ENCODE measurements around the gene ARHGAP24.
"Not testable (repeated sequence)": the region's sequence is repeated elsewhere in the genome, so short reads cannot be mapped to it uniquely, and the experiment has no call there.

ARHGAP24 gene

DNA sequence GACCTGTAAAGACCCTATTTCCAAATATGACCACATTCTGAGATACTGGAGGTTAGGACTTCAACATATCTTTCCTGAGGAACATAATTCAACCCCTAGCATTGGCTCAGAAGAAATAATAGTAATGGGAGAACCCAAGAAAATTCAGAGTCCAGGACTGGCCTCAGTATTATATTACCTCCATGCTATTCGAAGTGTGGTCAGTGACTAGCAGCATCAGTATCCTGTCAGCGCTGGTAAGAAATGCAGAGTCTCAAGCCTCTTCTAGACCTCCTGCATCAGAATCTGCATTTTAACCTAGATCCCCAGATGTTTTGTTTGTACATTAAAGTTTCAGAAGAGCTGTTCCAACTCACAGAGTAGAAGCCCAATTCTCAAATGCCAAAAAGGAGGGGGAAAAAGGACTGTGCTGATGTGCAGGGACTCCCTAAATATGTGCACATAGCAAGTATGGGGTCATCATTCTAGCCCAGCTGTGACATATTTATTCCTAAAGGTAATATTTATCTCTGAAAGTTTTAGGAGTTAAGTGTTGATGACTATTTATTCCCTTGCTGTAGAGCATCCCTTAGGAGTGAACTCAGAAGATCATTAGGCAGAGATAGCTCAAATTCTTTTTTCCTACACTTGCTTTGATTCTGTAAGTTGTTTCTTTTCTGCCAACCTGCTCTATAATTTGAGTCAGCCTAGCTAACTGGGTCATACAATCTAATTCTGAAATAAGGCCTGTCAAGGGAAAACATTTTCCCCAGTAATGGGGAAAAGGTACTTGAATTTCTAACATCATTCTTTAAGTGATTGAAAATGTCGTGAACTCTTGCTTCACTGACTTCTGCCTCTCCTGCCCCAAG lies 361.9 kb downstream of the ARHGAP24 start:
- peaks cover 7% of the 10 kb centered on the region for H3K9me3 Mint-ChIP-seq

GRCh38 chr4:85837439-85837733 lies 362.4 kb downstream of the ARHGAP24 start:
- Mint-ChIP-seq H3K9me3 (peaks cover 3% of the 10 kb centered on the region), H3K36me3 (no peaks in the 10 kb centered on the region), H3K4me1 (no peaks in the 10 kb centered on the region), H3K4me3 (no peak overlapping the region), H3K27ac (no peak overlapping the region)
- no peak for ATAC-seq
- DNase-seq (ENCODE audit: low spot score in 2 of 2): no peak

More for the DNA sequence above, 361.9 kb downstream of the ARHGAP24 start:
- ATAC-seq (no peak), DNase-seq (ENCODE audit: low spot score in 2 of 2) (no peak)
- Mint-ChIP-seq H3K36me3 (no peaks in the 10 kb centered on the region), H3K27ac (no peak overlapping the region), H3K4me1 (no peaks in the 10 kb centered on the region), H3K4me3 (no peak overlapping the region)

DNA sequence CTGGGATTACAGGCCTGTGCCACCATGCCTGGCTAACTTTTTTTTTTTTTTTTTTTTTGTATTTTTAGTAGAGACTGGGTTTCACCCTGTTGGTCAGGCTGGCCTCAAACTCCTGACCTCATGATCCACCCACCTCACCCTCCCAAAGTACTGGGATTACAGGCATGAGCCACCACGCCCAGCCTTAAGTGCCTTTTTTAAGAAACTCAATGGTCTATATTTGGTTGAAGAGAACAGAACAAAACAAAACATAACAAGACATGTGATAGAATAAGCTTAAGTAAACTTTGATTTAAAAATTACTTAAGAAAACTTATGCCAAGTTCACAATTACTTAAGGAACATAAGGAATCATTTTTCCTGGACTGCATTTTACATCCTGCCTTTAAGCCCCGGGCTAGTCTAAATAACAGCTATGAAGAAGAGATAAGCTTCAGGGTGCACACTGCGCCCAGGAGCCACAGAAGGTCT lies 365.1 kb downstream of the ARHGAP24 start:
- H3K4me3 Mint-ChIP-seq; ATAC-seq; H3K27ac Mint-ChIP-seq; H3K4me1 Mint-ChIP-seq; H3K36me3 Mint-ChIP-seq; H3K9me3 Mint-ChIP-seq; DNase-seq (ENCODE audit: low spot score in 2 of 2): not testable (repeated sequence)

GRCh38 chr4:85842540-85842939 lies 367.6 kb downstream of the ARHGAP24 start:
- no peak overlapping the region for H3K4me3 Mint-ChIP-seq
- no peaks in the 10 kb centered on the region for H3K36me3 Mint-ChIP-seq
- DNase-seq (ENCODE audit: low spot score in 2 of 2): no peak
- peaks cover 7% of the 10 kb centered on the region for H3K9me3 Mint-ChIP-seq
- no peak for ATAC-seq
- H3K27ac Mint-ChIP-seq: no peak overlapping the region
- no peaks in the 10 kb centered on the region for H3K4me1 Mint-ChIP-seq

DNA sequence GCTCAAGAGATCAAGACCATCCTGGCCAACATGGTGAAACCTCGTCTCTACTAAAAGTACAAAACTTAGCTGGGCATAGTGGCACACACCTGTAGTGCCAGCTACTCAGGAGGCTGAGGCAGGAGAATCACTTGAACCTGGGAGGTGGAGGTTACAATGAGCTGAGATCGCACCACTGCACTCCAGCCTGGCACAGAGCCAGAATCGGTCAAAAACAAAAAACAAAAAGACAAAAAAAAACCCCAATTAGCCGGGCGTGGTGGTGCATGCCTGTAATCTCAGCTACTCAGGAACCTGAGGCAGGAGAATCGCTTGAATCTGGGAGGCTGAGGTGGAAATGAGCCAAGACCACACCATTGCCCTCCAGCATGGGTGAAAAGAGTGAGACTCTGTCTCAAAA lies 378.8 kb downstream of the ARHGAP24 start:
- H3K4me3 Mint-ChIP-seq; DNase-seq (ENCODE audit: low spot score in 2 of 2); H3K4me1 Mint-ChIP-seq; H3K36me3 Mint-ChIP-seq; H3K27ac Mint-ChIP-seq; ATAC-seq: not testable (repeated sequence)
- H3K9me3 Mint-ChIP-seq: peaks cover 13% of the 10 kb centered on the region

DNA sequence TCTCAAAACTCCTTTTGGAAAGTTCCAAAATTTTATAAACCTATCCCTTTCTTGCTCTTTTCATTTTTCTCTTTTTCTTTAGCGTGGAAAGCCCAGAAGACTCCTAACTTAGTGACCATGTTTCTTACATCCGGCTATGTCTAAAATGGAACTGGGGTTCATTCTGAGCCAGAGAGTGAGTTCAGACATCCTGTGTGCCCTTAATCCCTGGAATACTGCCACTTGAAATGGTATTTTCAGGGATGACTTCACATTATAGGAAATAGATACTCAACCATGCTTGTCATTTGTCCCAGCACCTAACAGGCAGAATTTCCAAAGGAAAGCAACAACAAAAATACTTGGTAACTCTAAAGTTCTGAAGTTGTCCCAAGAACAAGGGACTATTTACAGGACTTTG lies 379.6 kb downstream of the ARHGAP24 start:
- ATAC-seq (no peak), DNase-seq (ENCODE audit: low spot score in 2 of 2) (no peak)
- no peak overlapping the region for H3K4me3 Mint-ChIP-seq
- no peak overlapping the region for H3K27ac Mint-ChIP-seq
- H3K4me1 Mint-ChIP-seq: no peaks in the 10 kb centered on the region
- H3K36me3 Mint-ChIP-seq: no peaks in the 10 kb centered on the region
- peaks cover 13% of the 10 kb centered on the region for H3K9me3 Mint-ChIP-seq

DNA sequence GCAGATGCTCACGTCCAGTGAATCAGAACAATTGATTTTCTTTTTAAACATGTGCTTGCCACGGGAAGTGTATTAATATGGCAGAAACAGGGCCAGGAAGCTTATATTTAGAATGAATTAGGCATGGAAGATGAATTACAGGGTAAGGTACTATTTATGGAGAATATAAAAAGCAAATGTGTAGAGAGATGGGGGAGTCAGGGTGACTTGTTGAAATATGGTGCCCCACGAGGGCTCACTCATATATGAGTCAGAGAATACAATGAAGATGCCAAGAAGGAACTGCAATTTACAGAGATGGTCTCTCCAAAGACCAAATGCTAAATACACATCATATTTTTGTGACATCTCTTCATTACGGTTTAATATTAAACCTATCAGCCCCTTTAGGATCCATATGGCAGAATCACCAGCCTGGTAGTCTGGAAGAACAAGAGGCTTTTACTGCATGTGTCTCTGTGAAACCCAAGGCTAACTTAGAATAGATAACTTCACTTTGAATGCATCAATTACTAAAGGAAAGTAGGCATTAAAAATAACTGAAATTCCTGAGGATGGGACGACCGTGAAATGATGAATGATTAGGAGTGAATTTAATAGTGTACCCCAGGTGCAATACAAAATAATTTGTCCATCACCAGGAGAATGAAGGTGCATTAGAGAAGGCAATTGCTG lies 385.3 kb downstream of the ARHGAP24 start:
- no peak overlapping the region for H3K27ac Mint-ChIP-seq
- no peaks in the 10 kb centered on the region for H3K4me1 Mint-ChIP-seq
- H3K9me3 Mint-ChIP-seq: peaks cover 3% of the 10 kb centered on the region
- H3K36me3 Mint-ChIP-seq: no peaks in the 10 kb centered on the region
- H3K4me3 Mint-ChIP-seq: no peak overlapping the region
- ATAC-seq: no peak
- DNase-seq (ENCODE audit: low spot score in 2 of 2): no peak

GRCh38 chr4:85861064-85861765 lies 386.3 kb downstream of the ARHGAP24 start:
- Mint-ChIP-seq H3K4me3 (no peak overlapping the region), H3K36me3 (no peaks in the 10 kb centered on the region), H3K9me3 (peaks cover 3% of the 10 kb centered on the region), H3K4me1 (no peaks in the 10 kb centered on the region), H3K27ac (no peak overlapping the region)
- DNase-seq (ENCODE audit: low spot score in 2 of 2) (no peak), ATAC-seq (no peak)

DNA sequence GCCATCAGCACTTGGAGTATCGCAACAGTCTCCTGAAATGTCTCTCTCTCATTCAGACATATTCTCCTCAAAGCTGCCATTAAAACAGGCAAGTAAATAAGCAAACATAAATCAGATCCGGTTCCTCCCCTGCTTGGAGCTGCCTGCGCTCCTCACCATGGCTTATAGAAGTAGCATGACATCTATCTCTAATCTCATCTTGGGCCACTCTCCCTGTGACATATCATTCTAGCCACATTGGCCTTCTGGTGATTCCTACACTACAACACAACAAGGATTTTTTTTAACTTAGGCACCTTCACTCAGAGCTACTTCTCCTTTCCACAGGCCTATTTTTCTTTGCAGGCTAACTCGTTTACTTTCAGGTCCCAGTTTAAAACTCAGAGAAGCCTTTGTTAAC lies 387.9 kb downstream of the ARHGAP24 start:
- ATAC-seq (no peak), DNase-seq (ENCODE audit: low spot score in 2 of 2) (no peak)
- no peaks in the 10 kb centered on the region for H3K4me1 Mint-ChIP-seq
- no peaks in the 10 kb centered on the region for H3K36me3 Mint-ChIP-seq
- H3K9me3 Mint-ChIP-seq: peaks cover 3% of the 10 kb centered on the region
- H3K4me3 Mint-ChIP-seq: no peak overlapping the region
- no peak overlapping the region for H3K27ac Mint-ChIP-seq

DNA sequence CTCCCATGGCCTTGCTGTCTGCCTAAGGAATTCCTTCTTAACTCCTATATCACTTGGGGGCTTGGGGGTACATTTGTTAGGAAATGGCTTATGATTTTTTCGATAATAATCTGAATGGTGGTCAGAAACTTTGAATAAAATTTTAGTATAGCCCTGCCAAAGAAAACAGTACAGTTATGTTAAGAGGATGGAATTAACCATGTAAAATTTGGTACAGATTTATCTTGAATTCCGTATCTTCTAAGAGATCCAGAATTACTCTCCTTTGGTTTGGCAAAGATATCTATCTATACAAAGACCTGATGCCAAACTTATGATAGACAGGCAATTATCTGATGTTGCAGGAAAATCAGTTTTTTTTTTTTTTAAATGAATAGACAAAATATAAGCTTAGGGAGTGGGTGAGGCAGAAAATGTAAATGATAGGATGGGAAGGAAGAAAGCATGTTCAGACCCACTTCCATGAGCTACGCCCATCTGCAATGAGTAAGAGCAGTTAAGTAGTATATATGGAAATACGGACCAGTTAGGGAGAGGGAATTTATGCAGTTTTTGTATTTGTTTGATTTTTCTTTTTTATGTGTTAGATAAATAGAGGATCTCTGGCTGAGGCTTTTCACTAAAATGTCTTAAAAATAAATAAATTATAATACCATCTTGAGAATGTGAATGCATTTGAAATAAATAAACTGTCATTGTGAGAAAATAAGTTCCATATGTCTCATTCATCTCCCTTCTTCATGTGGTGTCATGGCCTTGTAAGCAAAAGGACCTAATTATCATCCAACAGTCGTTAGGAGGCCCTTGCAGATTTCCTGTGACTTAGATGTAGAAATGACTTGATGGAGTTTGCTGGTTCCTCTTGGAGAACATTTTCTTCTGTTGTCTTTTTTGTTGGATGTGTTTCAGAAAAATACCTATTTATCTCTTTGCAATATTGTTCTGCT lies 389.6 kb downstream of the ARHGAP24 start:
- no peak for ATAC-seq
- Mint-ChIP-seq H3K4me1 (no peaks in the 10 kb centered on the region), H3K27ac (no peak overlapping the region), H3K36me3 (no peaks in the 10 kb centered on the region), H3K9me3 (peaks cover 3% of the 10 kb centered on the region), H3K4me3 (no peak overlapping the region)
- no peak for DNase-seq (ENCODE audit: low spot score in 2 of 2)

- DNase-seq (ENCODE audit: low spot score in 2 of 2) (no peak), ATAC-seq (no peak)
- Mint-ChIP-seq H3K27ac (no peak overlapping the region), H3K36me3 (no peaks in the 10 kb centered on the region), H3K4me1 (no peaks in the 10 kb centered on the region), H3K4me3 (no peak overlapping the region), H3K9me3 (peaks cover 3% of the 10 kb centered on the region)
These were observed 390.3 kb downstream of the ARHGAP24 start for GRCh38 chr4:85865256-85865655.

DNA sequence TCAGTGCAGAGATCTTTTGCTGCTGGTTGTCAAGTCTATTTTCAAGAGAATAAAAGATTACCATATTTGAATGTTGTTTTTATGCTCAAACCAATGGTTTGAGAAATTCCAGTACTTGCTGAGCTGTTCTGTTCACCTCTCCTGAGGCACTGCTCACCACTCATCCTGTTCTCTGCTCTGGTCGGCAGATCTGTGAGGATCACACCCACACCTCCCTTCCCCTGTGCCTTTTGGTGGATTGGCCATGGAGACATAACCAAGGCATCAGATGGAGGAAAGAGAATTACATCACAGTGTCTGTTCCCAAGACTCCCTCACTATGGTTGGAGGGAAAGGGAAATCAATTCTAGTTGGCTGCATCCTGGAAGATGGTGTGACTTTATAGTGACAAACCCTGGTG lies 391.6 kb downstream of the ARHGAP24 start:
- no peaks in the 10 kb centered on the region for H3K36me3 Mint-ChIP-seq
- no peak overlapping the region for H3K27ac Mint-ChIP-seq
- H3K4me1 Mint-ChIP-seq: no peaks in the 10 kb centered on the region
- peaks cover 3% of the 10 kb centered on the region for H3K9me3 Mint-ChIP-seq
- DNase-seq (ENCODE audit: low spot score in 2 of 2) (no peak), ATAC-seq (no peak)
- H3K4me3 Mint-ChIP-seq: no peak overlapping the region

- H3K36me3 Mint-ChIP-seq: no peaks in the 10 kb centered on the region
- DNase-seq (ENCODE audit: low spot score in 2 of 2) (no peak), ATAC-seq (no peak)
- H3K9me3 Mint-ChIP-seq: peaks cover 3% of the 10 kb centered on the region
- H3K4me1 Mint-ChIP-seq: no peaks in the 10 kb centered on the region
- H3K27ac Mint-ChIP-seq: no peak overlapping the region
- no peak overlapping the region for H3K4me3 Mint-ChIP-seq
These were observed 392.3 kb downstream of the ARHGAP24 start for GRCh38 chr4:85867271-85867670.

- peaks cover 3% of the 10 kb centered on the region for H3K9me3 Mint-ChIP-seq
- DNase-seq (ENCODE audit: low spot score in 2 of 2): no peak
- no peak for ATAC-seq
- no peak overlapping the region for H3K4me3 Mint-ChIP-seq
- H3K36me3 Mint-ChIP-seq: no peaks in the 10 kb centered on the region
- no peak overlapping the region for H3K27ac Mint-ChIP-seq
- H3K4me1 Mint-ChIP-seq: no peaks in the 10 kb centered on the region
These were observed 394.2 kb downstream of the ARHGAP24 start for GRCh38 chr4:85869181-85869580.
